AG10803 (cell line): ENCODE results near the gene OTUD5.
A peak's percentile ranks its signal among the peaks of the same experiment; 100 is the strongest.

Experiments
- DNase-seq: peaks from one replicate; pipeline ENCODE4 v3.0.0; 2010; ENCODE audit warnings: low read depth
- H3K4me3 ChIP-seq: 2 replicates; pipeline ENCODE4 v1.5.1; 2011; ENCODE audit warnings: mild to moderate bottlenecking, low read length, control low read depth
- TF ChIP-seq, protein P1 (sequence below): conservative IDR thresholded peaks from 2 replicates; pipeline ENCODE4 v1.5.1; 2011; ENCODE audit warnings: mild to moderate bottlenecking, low read length, control low read depth, inconsistent platforms

OTUD5 gene

DNA sequence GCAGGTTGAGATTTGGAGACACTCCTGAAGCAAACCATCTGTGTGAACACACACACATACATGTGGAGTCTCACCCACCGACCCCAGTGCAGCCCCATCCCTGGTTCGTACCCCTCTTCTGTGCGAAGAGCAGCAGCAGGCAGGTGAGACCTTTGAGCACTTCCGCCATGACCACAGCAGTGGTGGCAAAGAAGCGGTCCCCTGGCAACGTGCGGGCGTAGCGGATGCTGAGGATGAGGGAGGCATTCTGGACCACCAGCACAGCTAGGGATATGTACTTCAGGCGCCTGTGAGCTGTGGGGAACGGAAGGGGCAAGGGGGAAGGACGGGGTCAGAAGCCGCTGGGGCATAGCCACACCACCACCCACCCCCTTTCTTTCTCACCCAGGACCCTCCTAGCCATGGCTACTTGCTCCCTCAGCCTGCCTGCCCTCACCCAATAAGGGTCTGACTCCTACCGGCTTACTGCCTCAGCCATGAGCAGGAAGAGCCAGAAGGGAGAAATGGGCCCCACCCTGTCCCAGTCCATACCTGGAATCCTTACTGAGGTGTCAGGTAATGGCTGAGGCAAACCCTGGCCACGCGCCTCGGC, 47.6 kb downstream of the OTUD5 start:
- peak overlapping the region; percentile 82 for H3K4me3 ChIP-seq

DNA sequence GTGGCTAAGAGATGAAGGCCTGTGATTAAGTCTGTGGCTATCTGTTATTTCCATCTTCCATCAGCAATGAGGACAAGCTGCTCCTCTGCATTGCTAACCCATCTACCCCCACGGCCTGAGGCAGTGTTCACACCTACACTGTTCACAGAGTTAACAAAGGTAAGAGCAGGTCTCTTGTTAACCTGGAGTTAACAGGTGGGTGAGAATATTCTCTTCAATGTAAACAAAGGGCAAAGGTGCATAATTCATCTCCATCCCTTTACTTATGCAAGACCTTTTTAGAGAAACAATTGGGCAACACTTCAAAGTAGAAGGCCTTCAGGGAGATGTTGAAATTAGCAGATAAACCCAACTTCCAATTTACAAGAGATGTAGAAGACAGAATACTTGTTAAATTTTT, 48.8 kb downstream of the OTUD5 start:
- no peak for DNase-seq
- TF ChIP-seq, protein P1, sequence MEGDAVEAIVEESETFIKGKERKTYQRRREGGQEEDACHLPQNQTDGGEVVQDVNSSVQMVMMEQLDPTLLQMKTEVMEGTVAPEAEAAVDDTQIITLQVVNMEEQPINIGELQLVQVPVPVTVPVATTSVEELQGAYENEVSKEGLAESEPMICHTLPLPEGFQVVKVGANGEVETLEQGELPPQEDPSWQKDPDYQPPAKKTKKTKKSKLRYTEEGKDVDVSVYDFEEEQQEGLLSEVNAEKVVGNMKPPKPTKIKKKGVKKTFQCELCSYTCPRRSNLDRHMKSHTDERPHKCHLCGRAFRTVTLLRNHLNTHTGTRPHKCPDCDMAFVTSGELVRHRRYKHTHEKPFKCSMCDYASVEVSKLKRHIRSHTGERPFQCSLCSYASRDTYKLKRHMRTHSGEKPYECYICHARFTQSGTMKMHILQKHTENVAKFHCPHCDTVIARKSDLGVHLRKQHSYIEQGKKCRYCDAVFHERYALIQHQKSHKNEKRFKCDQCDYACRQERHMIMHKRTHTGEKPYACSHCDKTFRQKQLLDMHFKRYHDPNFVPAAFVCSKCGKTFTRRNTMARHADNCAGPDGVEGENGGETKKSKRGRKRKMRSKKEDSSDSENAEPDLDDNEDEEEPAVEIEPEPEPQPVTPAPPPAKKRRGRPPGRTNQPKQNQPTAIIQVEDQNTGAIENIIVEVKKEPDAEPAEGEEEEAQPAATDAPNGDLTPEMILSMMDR: no peak
- no peak overlapping the region for H3K4me3 ChIP-seq

More for the DNA sequence above, 47.6 kb downstream of the OTUD5 start:
- TF ChIP-seq, protein P1: no peak
- no peak for DNase-seq

DNA sequence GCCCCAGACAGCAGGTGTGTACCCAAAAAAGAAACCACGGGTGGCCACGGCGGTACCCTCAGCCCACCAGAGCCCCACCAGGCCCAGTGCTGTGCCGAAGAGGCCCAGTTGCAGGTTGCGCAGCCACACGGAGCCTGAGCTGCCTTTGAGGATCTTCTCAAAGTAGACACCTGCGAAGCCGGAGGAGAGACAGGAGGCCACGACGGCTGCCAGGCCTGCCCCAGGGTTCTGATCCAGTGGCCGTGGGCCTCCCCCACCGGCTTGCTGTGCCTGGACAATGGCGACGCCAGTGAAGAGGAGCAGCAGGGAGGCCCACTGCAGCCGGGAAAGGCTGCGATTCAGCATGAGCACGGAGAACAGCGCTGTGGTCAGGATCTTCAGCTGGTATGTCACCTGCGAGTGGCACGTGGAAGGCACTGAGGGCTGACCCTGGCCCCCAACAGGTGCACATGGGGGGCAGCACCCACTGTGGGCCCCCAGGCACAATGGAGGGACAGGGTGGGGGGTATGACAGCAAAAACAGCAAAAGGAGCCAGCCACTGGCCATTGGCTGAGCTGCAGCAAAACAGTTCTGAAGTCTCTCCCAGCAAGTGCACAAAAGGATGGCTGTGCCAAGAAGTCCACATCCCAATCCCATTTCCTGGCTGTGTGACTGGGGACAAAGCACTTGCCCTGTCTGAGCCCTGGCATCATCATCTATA, 52.2 kb downstream of the OTUD5 start:
- no peak for DNase-seq
- TF ChIP-seq, protein P1: no peak
- H3K4me3 ChIP-seq: no peak overlapping the region

DNA sequence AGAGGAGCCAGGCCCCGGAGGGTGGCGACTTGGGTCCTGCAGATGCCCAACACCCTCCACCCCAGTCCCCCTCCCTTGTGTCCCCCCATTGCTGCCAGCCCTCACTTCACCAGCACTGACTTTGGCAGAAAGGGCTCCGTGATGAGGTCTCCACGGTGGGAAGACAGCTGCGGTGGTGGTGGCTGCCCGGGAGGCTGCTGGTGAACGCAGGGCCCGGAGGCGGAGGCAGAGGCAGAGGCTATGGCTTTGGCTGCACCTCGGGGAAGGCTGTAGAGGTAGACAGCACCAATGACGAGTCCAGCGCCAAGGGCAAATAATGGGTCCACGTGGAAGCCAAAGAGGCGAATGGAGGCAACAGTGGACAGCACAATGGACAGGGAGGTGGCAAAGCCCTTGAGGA, 52.8 kb downstream of the OTUD5 start:
- TF ChIP-seq, protein P1: no peak
- DNase-seq: no peak

DNA sequence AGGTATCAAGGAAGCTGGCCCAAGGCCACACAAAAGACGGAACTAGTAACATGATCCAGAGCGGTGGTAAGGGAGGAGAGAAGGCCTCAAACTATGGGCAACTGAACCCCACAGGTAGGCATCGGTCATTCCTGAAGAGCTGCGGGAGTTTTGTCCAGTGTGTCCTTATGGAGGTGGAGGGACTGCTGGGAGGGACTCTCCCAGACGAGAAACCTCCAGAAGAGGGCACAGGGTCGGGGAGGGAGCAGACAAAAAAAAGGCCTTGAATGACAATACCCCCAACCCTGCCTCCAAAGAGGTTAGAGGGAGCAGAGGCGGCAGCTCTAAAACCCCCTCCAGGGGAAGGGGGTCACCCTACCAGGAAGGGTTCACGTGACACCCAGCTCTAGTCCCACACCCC, 53.2 kb downstream of the OTUD5 start:
- no peak overlapping the region for H3K4me3 ChIP-seq
- DNase-seq: no peak
- TF ChIP-seq, protein P1: no peak

More for the DNA sequence above, 52.8 kb downstream of the OTUD5 start:
- no peak overlapping the region for H3K4me3 ChIP-seq

DNA sequence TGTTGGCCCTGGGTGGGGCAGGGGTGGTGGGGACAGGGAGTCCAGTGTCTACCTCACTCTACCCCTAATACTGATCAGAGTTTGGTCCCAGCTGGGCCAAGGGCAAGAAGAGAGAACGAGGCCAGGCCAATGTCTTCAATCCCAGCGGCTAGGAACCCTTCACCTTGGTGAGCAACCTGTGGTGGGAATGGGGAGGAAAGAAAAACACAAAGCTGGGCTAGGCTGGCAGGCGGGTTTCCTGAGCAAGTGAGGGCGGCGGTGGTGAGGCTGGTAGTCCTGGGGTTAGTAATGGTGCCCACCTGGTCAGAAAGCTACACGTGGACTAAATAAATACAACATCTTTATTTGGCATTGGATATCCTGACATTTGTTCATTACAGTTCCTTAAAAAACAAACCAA, 54.1 kb downstream of the OTUD5 start:
- H3K4me3 ChIP-seq: no peak overlapping the region

More for the DNA sequence above, 54.1 kb downstream of the OTUD5 start:
- DNase-seq: no peak
- TF ChIP-seq, protein P1: no peak
